ENCODE data around the gene GALNT9.

DNA sequence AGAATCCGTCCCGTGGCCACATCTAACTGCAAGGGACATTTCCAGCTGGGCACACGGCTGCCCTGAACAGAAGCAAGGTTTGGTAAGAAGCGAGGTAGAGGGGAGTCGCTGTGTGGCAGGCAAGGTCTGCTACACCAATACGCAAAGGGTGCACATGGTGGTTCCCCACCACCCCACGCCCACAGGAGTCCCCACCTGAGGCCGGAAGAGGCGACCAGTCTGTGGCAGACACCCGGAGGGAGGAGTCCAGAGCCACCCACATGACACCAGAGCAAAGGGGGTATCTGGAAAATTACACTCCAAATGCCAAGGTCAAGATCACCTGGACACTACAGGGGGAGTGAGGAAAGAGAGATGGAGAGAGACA, 47.1 kb upstream of the GALNT9 start:
- TF ChIP-seq, protein P1, sequence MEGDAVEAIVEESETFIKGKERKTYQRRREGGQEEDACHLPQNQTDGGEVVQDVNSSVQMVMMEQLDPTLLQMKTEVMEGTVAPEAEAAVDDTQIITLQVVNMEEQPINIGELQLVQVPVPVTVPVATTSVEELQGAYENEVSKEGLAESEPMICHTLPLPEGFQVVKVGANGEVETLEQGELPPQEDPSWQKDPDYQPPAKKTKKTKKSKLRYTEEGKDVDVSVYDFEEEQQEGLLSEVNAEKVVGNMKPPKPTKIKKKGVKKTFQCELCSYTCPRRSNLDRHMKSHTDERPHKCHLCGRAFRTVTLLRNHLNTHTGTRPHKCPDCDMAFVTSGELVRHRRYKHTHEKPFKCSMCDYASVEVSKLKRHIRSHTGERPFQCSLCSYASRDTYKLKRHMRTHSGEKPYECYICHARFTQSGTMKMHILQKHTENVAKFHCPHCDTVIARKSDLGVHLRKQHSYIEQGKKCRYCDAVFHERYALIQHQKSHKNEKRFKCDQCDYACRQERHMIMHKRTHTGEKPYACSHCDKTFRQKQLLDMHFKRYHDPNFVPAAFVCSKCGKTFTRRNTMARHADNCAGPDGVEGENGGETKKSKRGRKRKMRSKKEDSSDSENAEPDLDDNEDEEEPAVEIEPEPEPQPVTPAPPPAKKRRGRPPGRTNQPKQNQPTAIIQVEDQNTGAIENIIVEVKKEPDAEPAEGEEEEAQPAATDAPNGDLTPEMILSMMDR (IDR thresholded peaks at IDR 0.05 in 2 of 3, conservative IDR thresholded peaks at IDR 0.05 in 1 of 3; ENCODE audit: borderline replicate concordance in 1 of 3, insufficient read depth in 1 of 3, low read depth in 2 of 3, low read length in 2 of 3) = no peak
- no peak for TF ChIP-seq ZNF274 (IDR thresholded peaks at IDR 0.05; ENCODE audit: low read depth, low read length)
- no peak for TF ChIP-seq EGR1 (IDR thresholded peaks at IDR 0.05; ENCODE audit: low read depth)
- TF ChIP-seq ZFX (IDR thresholded peaks at IDR 0.05) = no peak
- no peak for TF ChIP-seq SRF (IDR thresholded peaks at IDR 0.05; ENCODE audit: low read depth)
- TF ChIP-seq SIN3A (IDR thresholded peaks at IDR 0.05; ENCODE audit: low read depth) = no peak
- no peak for TF ChIP-seq EZH2phosphoT487 (IDR thresholded peaks at IDR 0.05; ENCODE audit: borderline replicate concordance)
- TF ChIP-seq JUND (IDR thresholded peaks at IDR 0.05) = no peak
- TF ChIP-seq, protein P2, sequence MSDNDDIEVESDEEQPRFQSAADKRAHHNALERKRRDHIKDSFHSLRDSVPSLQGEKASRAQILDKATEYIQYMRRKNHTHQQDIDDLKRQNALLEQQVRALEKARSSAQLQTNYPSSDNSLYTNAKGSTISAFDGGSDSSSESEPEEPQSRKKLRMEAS (IDR thresholded peaks at IDR 0.05) = no peak
- no peak for TF ChIP-seq POLR2A (IDR thresholded peaks at IDR 0.05; ENCODE audit: borderline replicate concordance, extremely low read depth, insufficient read depth, insufficient read length)
- TF ChIP-seq, protein P3, sequence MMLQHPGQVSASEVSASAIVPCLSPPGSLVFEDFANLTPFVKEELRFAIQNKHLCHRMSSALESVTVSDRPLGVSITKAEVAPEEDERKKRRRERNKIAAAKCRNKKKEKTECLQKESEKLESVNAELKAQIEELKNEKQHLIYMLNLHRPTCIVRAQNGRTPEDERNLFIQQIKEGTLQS (IDR thresholded peaks at IDR 0.05) = no peak
- TF ChIP-seq EZH2 (IDR thresholded peaks at IDR 0.05) = no peak
- no peak for TF ChIP-seq YY1 (IDR thresholded peaks at IDR 0.05; ENCODE audit: extremely low read depth, insufficient replicate concordance, low read depth, low read length)
- no peak for TF ChIP-seq POLR2AphosphoS5 (IDR thresholded peaks at IDR 0.05; ENCODE audit: low read depth, low read length)

All from HCT116 (cell line).